Astrocyte (in vitro differentiated cells and primary cell): ENCODE measurements around the gene CELF4. TPM values are rescaled to one million over a fixed set of nuclear protein-coding genes. Genes with fewer than 3 reads are reported as not detected.

Source experiments
- DNase-seq: peaks from one replicate; pipeline ENCODE4 v3.0.0-alpha.2; 2010; ENCODE audit warnings: low read depth
- FAIRE-seq: peaks from 2 replicates; lab custom pipeline; 2011; peaks lifted over from hg19 to GRCh38; lab: Jason Lieb, UNC
- H2AFZ ChIP-seq: 2 replicates; pipeline ENCODE4 v1.6.0; 2012; ENCODE audit warnings: low read depth, low read length, inconsistent platforms
- H3K27ac ChIP-seq: 2 replicates; pipeline ENCODE4 v1.5.1; 2011; ENCODE audit warnings: low read depth, low read length, inconsistent platforms
- H3K27me3 ChIP-seq: 2 replicates; pipeline ENCODE4 v1.6.0; 2011; ENCODE audit warnings: low read length, inconsistent platforms; ENCODE audit not compliant: insufficient read depth
- H3K36me3 ChIP-seq: 2 replicates; pipeline ENCODE4 v1.5.1; 2011; ENCODE audit warnings: low read length, inconsistent platforms; ENCODE audit not compliant: insufficient read depth
- H3K4me1 ChIP-seq: 2 replicates; pipeline ENCODE4 v1.5.1; 2011; ENCODE audit warnings: low read length, inconsistent platforms; ENCODE audit not compliant: insufficient read depth
- H3K4me2 ChIP-seq: 2 replicates; pipeline ENCODE4 v1.6.0; 2012; ENCODE audit warnings: low read length, inconsistent platforms
- H3K4me3 ChIP-seq: 2 replicates; pipeline ENCODE4 v1.5.1; 2011; ENCODE audit warnings: low read depth, mild to moderate bottlenecking, low read length, inconsistent platforms; ENCODE audit not compliant: insufficient read depth
- H3K79me2 ChIP-seq: 2 replicates; pipeline ENCODE4 v1.6.0; 2012; ENCODE audit warnings: mild to moderate bottlenecking, low read length, inconsistent platforms; ENCODE audit not compliant: insufficient read depth
- H3K9ac ChIP-seq: 2 replicates; pipeline ENCODE4 v1.6.0; 2012; ENCODE audit warnings: mild to moderate bottlenecking, low read length, inconsistent platforms
- H3K9me3 ChIP-seq: 2 replicates; pipeline ENCODE4 v1.5.1; 2012; ENCODE audit warnings: low read depth, mild to moderate bottlenecking, low read length, inconsistent platforms; ENCODE audit not compliant: insufficient read depth
- H4K20me1 ChIP-seq: 2 replicates; pipeline ENCODE4 v1.6.0; 2012; ENCODE audit warnings: low read length, inconsistent platforms; ENCODE audit not compliant: insufficient read depth
- H3K27ac Mint-ChIP-seq: one replicate; pipeline ENCODE4 v1.8.0; 2021; ENCODE audit warnings: mild to moderate bottlenecking, mixed read lengths; ENCODE audit not compliant: unreplicated experiment
- H3K27me3 Mint-ChIP-seq: one replicate; pipeline ENCODE4 v1.8.0; 2021; ENCODE audit warnings: low read depth, mixed read lengths; ENCODE audit not compliant: unreplicated experiment
- H3K36me3 Mint-ChIP-seq: one replicate; pipeline ENCODE4 v1.8.0; 2021; ENCODE audit warnings: low read depth, mixed read lengths; ENCODE audit not compliant: unreplicated experiment
- H3K4me1 Mint-ChIP-seq: one replicate; pipeline ENCODE4 v1.8.0; 2021; ENCODE audit warnings: low read depth, mixed read lengths; ENCODE audit not compliant: unreplicated experiment
- H3K4me3 Mint-ChIP-seq: one replicate; pipeline ENCODE4 v1.8.0; 2021; ENCODE audit warnings: mild to moderate bottlenecking, moderate library complexity, mixed read lengths; ENCODE audit not compliant: unreplicated experiment
- H3K9me3 Mint-ChIP-seq: one replicate; pipeline ENCODE4 v1.8.0; 2021; ENCODE audit warnings: mild to moderate bottlenecking, mixed read lengths; ENCODE audit not compliant: unreplicated experiment
- EZH2 ChIP-seq: IDR thresholded peaks from 2 replicates; pipeline ENCODE4 v1.6.1; 2012; ENCODE audit warnings: mild to moderate bottlenecking, low read length, inconsistent platforms; ENCODE audit not compliant: insufficient read depth
- total RNA-seq: library from RNA; stranded (reverse); gene quantifications from 2 replicates; pipeline ENCODE4 v1.2.1, GENCODE V29; 2021
- TF ChIP-seq, protein P1 (sequence below): IDR thresholded peaks from 2 replicates; pipeline ENCODE4 v1.5.1; 2011; ENCODE audit warnings: low read depth, mild to moderate bottlenecking, inconsistent platforms, low read length, moderate library complexity; ENCODE audit not compliant: insufficient read depth

CELF4 gene
- total RNA-seq, 1 donor from 2014 or later, result 0.16 TPM

DNA sequence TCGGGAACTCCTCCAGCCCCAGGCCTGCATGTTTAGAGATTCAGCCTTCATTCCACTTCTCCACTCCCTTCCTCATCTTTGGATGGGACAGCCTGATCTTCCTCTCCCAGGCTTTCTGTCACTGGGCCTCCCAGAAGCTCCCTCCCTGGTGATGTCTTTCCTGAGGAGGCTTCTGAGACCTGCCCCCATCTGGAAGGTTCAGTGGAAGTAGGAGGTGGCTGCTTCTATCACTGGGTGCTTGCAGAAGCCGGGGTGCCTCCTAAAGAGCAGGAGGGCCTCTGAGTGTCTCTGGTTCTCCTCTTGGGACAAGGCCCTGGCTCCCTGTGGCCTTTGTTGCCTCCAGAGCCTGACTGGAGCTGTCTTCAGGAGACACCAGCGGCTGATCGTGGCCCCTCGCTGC is 108.7 kb downstream of the CELF4 start:
- H3K36me3 ChIP-seq, result no peaks in the 10 kb centered on the region
- no peaks in the 10 kb centered on the region for H3K27me3 ChIP-seq
- FAIRE-seq, result no peak
- H3K79me2 ChIP-seq, result no peaks in the 10 kb centered on the region
- no peak overlapping the region for H2AFZ ChIP-seq
- H3K4me3 ChIP-seq, result no peak overlapping the region
- no peaks in the 10 kb centered on the region for H3K9me3 ChIP-seq
- H3K4me2 ChIP-seq, result no peak overlapping the region
- no peak overlapping the region for H3K9ac ChIP-seq
- no peaks in the 10 kb centered on the region for H3K4me1 ChIP-seq
- Mint-ChIP-seq H3K4me3 (no peak overlapping the region), H3K36me3 (peaks cover 2% of the 10 kb centered on the region), H3K27ac (no peak overlapping the region), H3K27me3 (peaks cover 50% of the 10 kb centered on the region), H3K9me3 (peaks cover 8% of the 10 kb centered on the region), H3K4me1 (peaks cover 17% of the 10 kb centered on the region)
- TF ChIP-seq EZH2, result no peak
- TF ChIP-seq, protein P1, sequence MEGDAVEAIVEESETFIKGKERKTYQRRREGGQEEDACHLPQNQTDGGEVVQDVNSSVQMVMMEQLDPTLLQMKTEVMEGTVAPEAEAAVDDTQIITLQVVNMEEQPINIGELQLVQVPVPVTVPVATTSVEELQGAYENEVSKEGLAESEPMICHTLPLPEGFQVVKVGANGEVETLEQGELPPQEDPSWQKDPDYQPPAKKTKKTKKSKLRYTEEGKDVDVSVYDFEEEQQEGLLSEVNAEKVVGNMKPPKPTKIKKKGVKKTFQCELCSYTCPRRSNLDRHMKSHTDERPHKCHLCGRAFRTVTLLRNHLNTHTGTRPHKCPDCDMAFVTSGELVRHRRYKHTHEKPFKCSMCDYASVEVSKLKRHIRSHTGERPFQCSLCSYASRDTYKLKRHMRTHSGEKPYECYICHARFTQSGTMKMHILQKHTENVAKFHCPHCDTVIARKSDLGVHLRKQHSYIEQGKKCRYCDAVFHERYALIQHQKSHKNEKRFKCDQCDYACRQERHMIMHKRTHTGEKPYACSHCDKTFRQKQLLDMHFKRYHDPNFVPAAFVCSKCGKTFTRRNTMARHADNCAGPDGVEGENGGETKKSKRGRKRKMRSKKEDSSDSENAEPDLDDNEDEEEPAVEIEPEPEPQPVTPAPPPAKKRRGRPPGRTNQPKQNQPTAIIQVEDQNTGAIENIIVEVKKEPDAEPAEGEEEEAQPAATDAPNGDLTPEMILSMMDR, result no peak
- DNase-seq, result no peak
- no peak overlapping the region for H3K27ac ChIP-seq
- no peaks in the 10 kb centered on the region for H4K20me1 ChIP-seq

DNA sequence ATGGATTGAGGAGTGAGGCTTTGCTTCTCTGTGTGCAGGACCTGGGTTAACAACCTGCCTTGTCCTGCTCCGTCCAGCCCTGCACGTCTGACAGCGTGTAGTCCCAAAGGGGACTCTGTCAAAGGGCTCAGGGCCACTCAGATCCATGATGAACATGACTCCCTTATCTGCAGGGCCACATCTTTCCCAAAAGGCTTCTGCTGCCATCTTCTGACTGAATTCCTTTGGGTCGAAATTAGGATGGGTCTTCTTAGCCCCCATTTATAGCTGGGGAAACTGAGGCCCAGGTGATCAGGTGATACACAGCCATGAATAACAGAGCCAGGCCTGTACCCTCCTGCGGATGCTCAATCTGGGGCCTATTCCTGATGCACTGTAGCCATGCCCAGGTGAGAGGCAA is 109.2 kb downstream of the CELF4 start:
- H3K36me3 ChIP-seq, result no peaks in the 10 kb centered on the region
- Mint-ChIP-seq H3K27ac (no peak overlapping the region), H3K27me3 (peaks cover 45% of the 10 kb centered on the region), H3K4me1 (peaks cover 17% of the 10 kb centered on the region), H3K36me3 (peaks cover 2% of the 10 kb centered on the region), H3K4me3 (no peak overlapping the region), H3K9me3 (peaks cover 8% of the 10 kb centered on the region)
- no peaks in the 10 kb centered on the region for H3K9me3 ChIP-seq
- H3K4me2 ChIP-seq, result no peak overlapping the region
- no peak overlapping the region for H3K4me3 ChIP-seq
- H3K79me2 ChIP-seq, result no peaks in the 10 kb centered on the region
- FAIRE-seq (no peak), DNase-seq (no peak)
- H4K20me1 ChIP-seq, result no peaks in the 10 kb centered on the region
- no peak for TF ChIP-seq EZH2
- TF ChIP-seq, protein P1, result no peak
- H3K9ac ChIP-seq, result no peak overlapping the region
- no peak overlapping the region for H2AFZ ChIP-seq
- no peaks in the 10 kb centered on the region for H3K4me1 ChIP-seq
- H3K27ac ChIP-seq, result no peak overlapping the region
- H3K27me3 ChIP-seq, result no peaks in the 10 kb centered on the region

DNA sequence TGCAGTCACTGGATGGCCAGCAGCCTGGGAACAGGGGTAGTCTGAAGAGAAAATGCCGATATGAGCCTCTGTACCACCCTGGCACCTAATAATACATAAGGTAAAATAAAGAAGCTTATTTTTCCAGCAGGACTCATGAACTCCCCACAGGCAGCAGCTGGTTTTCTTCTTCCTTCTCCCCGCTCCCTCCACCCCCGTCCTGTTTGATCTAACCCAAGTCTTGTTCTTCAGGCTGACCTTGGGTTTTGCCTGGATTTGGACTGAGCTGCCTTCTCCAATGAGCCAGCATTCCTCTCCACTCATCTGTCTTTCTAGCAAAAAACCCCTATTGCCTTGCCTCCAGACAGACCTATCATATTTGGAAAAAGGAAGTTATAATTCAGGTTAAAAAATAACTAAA is 111.8 kb downstream of the CELF4 start:
- H3K27ac Mint-ChIP-seq, result no peak overlapping the region
- H3K9ac ChIP-seq, result no peak overlapping the region
- no peak overlapping the region for H2AFZ ChIP-seq
- H3K4me2 ChIP-seq, result no peak overlapping the region
- H3K9me3 ChIP-seq, result no peaks in the 10 kb centered on the region
- DNase-seq, result no peak
- H3K27ac ChIP-seq, result no peak overlapping the region
- no peaks in the 10 kb centered on the region for H4K20me1 ChIP-seq
- peaks cover 2% of the 10 kb centered on the region for H3K36me3 Mint-ChIP-seq
- peaks cover 20% of the 10 kb centered on the region for H3K4me1 Mint-ChIP-seq
- no peak overlapping the region for H3K4me3 ChIP-seq
- TF ChIP-seq, protein P1, result no peak
- no peak for TF ChIP-seq EZH2
- H3K27me3 ChIP-seq, result no peaks in the 10 kb centered on the region
- H3K79me2 ChIP-seq, result no peaks in the 10 kb centered on the region
- H3K4me3 Mint-ChIP-seq, result no peak overlapping the region
- peaks cover 2% of the 10 kb centered on the region for H3K9me3 Mint-ChIP-seq
- H3K27me3 Mint-ChIP-seq, result peaks cover 34% of the 10 kb centered on the region
- H3K36me3 ChIP-seq, result no peaks in the 10 kb centered on the region
- H3K4me1 ChIP-seq, result no peaks in the 10 kb centered on the region
- FAIRE-seq, result no peak
